HG03432 (cell line): ENCODE data around the gene EYS.

Experiments
- ATAC-seq: cut with Tn5 transposase; IDR thresholded peaks from one replicate; pipeline ENCODE4 v1.9.1; 2021; ENCODE audit warnings: mild to moderate bottlenecking, moderate library complexity; ENCODE audit not compliant: unreplicated experiment

Gene EYS

DNA sequence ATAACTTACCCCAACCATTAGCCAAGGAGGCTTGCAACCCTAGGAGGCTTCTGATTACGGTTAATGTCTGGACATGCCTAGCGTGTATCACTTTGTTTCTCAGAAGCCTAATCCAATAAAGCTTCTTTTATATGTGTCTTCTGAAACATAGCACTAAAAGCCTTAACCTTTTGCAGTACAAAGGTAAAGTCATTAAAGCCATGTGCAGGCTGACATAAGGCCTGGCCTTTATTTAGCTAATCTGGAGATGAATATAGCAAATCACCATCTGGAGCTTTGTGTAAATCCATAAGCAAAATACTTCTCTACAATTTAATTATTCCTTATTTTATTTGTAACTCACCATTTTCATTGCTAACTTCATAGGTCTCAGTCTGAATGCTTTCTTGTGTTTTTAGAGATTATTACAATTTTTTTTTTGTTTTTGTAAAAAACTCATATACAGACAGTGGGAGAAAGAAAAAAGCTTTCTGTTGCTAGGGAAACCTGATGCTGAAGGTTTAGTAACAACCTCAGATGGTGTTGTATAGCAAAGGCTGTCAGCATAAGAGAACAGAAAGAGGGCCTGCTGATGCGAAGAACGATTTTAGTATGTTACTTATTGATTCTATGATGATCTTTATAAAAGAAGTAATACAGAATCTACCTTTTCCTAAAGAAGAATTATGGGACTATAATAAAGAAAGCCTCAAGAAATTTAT lies at the start of gene EYS:
TSS of gene EYS (minus strand) at position 101 of the 701 bp plus-strand sequence. CDS start 211,816 bp downstream, outside the sequence.
- ATAC-seq = no peak

DNA sequence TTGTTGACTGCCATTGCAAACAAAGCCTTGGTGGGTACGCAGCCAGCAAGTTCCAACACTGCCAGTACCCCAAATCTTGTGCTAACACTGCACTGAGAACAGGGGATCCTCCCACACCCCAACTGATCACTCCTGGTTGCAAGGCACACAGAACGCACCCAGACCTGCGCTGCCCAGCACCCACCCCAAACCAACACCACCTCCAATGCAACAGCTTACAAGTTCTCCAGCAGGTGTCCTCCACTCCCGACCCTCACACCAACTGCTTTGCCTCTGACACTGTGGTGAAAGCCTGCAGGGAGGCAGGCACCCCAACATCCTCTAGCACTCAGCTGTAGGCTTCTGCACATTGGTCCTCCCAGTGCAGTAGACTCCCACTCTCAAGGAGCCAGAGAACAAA lies 39.3 kb upstream of the EYS start:
- no peak for ATAC-seq

DNA sequence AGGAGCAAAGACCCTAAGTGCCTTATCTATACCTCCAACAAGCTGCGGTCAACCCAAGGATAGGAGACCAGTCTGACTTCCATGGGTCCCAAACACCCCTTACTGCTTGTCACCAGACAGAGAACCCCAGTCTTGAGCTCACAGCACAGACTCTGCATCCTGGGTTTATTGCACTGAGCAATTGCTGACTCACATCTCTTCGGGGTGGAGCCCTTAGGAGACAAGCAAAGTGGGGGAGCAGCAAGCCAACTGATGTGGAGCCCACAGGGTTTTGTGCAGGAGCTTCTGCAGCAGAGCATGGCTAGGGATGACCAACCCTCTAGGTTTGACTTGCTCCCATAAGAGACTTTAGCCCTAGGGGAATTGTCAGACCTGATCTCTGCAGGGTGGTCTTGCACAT lies 38.6 kb upstream of the EYS start:
- no peak for ATAC-seq

DNA sequence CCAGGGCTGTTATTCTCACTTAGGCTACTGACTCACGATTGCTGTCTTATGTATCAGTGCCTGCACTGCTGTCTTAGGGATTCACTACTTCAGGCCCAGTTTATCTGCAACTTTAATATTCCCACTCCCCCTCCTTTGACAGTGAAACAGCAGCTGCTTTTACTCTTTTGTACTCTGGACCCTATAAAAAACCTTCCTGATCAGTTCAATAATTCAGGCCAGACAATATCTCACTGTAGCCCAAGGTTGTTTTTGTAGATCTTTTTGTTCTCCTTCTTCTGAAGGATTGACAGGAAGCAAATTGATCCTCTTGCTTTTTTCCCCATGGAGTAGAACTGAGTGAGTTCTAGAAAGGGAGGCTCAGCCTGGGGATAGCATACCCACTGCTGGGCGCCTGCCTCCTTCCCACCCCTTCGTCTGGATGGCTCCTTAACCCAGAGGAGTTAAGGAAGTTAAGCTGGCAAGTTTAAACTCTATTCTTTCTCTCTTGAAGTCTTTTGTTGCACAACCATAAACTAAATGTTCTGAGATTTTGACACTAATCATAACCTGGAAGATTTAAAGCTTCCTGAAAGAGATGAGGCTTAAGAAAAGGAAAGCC lies 22.0 kb upstream of the EYS start:
- ATAC-seq = no peak

DNA sequence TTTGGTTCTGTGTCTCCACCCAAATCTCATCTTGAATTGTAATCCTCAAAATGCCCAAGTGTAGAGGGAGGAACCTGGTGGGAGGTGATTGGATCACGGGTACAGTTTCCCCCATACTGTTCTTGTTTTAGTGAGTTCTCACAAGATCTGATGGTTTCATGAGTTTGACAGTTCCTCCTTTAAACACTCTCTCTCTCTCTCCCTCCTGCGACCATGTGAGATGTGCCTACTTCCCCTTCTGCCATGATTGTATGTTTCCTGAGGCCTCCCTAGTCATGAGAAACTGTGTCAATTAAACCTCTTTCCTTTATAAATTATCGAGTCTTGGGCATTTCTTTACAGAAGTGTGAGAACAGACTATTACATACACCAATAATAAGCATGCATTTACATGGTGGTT lies 12.1 kb upstream of the EYS start:
- no peak for ATAC-seq

DNA sequence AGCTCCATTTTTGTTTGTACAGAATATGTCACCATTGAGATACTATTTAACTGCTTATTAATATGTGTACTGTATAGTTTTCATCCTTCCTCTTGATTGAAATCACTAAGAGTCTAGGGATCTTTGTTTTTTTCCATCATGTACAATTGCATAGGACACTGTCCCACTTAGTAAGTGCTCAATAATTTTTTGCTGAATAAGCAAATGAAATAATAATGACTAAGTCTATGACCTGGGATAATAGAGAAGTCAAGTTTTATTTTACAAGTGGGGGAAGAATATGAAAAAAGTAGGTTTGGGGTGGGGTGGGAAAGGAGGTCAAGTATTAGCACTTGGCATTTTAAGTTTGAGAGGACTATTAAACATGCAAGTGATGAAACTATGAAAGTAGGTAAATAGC lies 4.5 kb upstream of the EYS start:
- no peak for ATAC-seq

DNA sequence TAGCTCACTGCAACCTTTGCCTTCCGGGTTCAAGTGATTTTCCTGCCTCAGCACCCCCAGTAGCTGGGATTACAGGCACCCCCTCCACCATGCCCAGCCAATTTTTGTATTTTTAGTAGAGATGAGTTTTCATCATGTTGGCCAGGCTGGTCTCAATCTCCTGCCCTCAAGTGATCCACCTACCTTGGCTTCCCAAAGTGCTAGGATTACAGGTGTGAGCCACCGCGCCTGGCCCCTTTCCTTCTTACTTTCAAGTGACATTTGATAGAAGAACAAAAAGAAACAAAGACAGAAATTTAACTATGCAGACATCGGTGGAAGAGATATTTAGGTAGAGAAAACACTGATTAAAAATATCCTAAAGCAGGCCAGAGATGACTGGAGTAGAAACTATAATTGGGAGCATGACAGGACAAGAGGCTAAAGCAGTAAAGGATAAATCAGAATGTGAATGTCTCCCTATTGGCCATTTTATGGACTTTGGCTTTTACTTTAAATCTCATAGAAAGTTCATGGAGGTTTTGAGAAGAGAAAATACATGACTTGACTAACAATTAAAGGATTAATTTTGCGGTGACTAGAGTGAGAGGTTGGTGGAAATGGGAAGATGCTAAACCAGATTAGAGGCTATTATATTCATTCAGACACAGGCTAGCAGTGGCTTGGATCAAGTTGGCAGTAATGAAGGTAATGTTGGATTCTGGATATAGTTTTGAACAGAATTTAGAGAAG lies 2.2 kb upstream of the EYS start:
- ATAC-seq = no peak

DNA sequence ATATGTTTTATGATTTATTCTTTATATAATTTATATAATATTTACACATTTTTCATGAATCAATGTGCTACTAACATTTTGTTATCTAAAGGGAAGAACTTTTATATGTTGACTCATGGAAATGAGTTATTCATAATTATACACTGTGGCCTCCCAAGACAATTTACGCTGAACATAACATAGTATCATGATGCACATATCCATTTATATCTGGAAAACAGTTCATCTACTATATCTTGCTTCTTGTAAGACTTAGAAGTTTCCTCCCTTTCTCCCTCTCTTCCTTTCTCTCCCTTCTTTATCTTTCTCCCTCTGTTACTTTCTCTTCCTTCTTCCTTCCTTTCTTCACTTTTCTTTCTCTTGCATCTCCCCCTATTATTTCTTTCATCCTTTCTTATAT lies 1.1 kb upstream of the EYS start:
- ATAC-seq = no peak

DNA sequence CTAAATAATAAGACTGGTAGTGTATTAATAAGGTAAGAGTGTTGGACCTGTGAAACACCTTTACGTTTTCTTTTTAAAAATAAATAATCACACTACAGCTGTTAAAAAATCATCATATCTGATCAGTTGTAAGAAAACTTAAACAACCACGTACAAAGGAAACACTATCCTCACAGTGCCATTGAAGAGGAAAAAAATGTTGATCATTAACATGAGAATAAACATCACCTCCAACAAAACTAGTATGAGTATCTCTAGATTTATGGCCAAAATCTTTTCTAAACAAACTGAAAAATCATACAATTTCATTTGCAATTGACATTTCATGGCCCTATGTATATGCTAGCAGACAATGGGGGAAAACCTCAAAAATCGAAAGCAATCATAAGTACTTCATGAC lies 590 bp downstream of the EYS start:
- ATAC-seq = no peak

DNA sequence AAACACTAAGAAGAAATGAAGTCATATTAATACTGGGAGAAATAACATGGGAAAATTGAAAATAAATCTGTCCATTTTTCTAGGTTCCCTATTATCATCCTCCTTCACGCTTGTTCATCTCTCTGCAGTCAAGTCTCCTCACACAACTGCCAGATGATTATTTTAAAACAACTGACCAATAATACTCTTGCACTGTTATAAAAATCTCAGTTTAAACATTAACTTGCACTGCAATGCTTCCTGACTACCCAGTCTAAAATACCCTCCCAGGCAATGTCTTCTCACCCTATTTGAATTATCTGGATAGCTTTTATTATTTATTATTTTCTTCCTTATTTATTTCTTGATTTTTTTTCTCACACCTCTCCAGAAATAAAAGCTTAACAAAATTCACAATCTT lies 5.7 kb downstream of the EYS start:
- no peak for ATAC-seq

DNA sequence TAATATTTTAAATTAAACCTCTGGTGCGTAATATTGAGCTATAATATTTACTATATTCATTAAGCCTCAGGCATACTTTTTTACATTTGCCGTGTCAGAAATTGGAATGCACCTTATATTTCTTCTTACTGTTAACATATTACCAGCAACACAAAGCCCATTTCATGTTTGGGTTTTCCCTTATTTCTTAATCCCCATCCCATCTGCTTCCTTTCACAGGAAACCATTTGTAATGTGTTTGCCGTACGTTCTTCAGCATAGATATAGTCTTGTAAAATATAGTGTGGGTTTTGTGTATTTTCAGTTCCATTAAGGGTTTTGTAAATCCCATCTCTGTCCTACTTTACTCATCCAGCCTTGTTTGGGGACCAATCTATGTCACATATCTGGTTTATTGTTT lies 6.5 kb downstream of the EYS start:
- ATAC-seq = no peak

DNA sequence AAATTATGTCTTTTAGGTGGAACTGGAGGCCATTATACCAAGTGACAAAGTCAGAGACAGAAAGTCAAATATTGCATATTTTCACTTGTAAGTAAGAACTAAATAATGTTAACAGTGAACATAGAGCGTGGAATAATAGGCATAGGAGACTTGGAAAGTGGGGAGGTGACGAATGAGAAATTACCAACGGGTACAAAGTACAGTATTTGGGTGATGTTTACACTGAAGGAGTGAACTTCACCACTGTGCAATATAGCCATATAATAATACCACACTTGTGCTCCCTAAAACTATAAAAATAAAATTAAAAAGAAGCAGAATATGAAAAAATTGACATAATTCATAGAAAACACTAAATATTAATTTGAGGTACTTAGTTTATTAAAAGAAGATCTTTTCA lies 14.9 kb downstream of the EYS start:
- ATAC-seq = no peak

DNA sequence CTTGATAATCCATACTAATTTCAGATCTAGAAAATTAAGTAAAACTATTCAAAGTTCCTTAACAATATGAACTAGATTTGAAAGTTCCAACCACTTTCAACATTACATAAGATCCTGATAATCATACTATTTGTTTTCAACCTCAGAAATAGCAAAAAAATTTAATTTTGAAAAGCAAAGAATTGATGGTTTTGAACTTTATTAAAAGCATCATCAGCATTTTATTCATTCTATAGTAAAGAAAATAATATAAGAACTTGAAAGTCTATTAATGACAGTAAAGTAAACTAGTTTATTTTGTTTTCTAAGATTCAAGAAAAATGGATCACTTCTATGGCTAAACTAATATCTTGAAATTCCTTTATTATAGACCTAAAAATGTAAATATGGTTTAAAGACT lies 26.8 kb downstream of the EYS start:
- no peak for ATAC-seq

DNA sequence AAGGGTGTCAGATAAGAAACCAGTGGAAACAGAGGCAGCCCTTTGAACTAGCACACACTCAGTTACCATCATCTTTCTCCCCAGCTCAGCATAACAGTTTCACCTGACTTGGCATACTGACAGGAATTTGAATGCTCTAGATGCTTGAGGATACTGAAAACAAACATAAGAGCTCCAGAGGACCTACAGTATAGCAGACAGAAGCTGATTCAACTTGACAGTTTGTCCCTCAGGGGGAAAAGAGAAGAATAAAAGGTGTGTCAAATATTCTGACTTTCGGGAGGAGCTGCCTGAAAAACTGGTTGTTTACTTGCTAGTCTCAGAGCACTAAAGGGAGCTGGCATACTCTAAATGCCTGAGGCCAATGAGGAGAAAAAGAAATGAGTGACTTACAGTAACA lies 35.1 kb downstream of the EYS start:
- ATAC-seq = no peak

DNA sequence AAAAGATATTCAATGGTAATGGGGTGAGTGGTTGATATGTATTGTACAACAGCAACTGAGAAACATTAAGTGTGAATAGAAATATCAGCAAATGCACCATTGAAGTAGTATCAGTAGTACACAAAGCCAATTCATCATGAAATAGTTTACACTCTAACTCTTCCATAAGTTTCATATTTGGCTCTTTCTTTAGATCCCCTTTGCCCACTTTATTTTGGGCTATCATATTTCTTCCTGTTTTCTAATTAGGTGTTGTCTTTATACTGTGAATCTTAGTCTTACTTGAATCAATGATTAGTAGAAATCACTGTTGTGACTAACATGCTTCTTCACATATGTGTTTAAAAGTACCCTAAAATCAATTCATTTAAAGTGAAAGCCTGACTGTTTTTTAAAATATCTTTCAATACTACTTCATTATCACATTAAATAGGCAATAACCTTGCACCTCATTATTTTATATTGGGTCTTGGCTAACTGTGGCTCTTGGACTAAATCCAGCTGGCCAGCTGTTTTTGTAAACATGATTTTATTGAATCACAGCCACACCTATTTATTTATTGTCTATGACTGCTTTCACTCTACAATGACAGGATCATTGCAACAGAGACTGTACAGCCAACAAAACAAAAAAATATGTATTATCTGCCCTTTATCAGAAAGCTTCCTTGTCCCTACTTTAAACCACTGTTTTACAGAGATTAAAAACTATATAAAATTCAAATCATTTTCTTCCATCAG lies 38.9 kb downstream of the EYS start:
- no peak for ATAC-seq

DNA sequence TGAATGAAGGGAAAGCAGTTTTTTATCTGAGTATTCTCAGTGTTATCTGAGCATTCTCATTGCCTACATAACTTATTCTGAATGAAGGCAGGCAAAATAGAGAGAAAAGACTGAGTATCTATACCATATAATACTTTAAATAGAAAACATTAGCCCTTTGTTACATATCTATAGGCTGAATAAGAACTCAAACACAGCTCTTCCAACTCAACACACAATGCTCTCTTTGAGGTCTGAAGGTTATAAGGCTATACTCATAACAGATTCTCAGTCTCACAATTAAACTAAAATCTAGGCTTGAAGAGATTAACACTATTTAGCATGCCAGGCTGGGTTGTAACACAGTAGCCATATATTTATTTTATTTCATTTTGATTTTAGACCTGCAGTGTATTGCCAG lies 56.9 kb downstream of the EYS start:
- ATAC-seq = no peak

DNA sequence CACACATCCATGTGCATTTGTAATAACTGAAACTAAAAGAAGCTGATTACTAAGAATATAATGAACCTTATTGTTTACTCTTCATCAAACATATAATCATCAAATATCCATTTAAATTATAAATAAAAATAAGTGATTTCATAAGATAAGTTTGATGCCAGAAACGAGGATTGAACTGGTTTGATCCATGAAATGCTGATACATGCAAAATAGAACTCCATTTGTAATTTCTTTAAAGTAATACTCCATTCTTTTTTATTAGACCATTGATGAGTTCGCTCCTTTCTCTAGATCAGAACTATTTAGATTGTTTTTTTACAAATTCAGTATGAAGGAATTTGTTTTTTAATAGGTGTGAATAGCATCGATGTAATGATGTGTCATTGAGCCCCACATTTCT lies 57.6 kb downstream of the EYS start:
- no peak for ATAC-seq

DNA sequence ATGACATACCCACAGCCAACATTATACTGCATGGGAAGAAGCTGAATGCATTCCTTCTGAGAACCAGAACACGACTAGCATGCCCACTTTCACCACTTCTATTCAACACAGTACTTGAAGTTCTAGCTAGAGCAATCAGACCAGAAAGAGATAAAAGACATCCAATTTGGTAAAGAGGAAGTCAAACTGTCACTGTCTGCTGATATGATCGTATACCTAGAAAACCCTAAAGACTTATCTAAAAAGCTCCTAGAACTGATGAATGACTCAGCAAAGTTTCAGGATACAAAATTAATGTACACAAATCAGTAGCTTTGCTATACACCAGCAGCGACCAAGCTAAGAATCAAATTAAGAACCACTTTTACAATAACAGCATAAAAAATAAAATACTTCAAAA lies 60.5 kb downstream of the EYS start:
- no peak for ATAC-seq

DNA sequence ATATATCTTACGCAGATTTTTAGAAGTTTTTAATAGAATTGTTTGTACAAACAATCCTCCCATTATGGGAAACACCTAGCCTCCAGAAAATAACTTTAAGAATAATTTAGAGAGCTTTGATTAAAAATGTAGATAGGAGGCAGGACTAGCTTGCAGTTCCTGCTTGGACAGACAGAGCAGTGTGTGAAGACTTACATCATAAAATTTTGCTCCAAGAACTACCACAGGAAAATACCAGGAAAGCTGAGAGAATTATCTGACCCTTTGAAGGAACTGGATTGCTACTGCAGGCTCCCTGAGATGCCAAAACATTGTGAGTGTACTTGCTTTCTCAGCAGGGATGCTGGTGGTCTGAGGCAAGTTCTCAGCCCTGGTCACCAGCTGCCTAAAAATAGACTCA lies 64.2 kb downstream of the EYS start:
- ATAC-seq = no peak

DNA sequence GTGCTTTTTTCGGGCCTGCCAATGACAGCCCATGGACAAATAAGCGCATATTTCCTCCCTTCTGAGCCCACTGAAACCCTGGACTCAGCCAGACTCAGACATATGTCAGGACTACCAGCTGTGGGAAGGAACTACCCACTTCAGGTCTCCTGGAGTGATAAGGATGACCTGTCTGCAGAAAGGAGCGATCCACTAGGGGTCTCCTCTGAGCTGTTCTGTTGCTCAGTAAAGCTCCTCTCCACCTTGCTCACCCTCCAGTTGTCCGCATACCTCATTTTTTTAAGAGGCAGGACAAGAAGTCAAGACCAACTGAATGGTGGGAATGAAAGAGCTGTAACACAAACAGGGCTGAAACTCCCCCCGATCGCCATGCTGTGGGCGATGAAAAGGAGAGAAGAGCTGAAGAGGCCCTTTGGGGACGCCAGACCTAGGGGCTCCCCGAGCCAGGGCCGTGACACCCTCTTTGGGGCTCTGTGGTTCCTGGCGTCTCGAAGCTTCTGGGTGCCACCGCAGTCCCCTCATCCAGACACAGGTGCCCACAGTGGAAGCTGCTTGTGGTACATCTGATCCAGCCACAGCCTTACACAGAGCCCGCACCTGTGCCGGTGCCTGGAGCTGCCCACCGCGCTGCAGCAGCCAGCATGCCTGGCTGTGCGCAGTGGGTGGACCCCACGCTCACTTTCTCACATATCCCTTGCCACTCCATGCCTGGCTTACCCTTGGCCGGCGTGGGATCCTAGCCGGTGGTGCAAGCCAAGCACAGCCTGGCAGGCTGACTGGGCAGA lies 68.8 kb downstream of the EYS start:
- ATAC-seq = no peak
